ENCODE results near the gene IFNL4. TPM values are rescaled to one million over a fixed set of nuclear protein-coding genes. Genes with fewer than 3 reads are reported as not detected.

IFNL4 gene
- total and polyA plus RNA-seq, 2 of the 13 experiments (the other 11 are each of a cell fraction or from before 2014, with no cell fraction given): not detected

DNA sequence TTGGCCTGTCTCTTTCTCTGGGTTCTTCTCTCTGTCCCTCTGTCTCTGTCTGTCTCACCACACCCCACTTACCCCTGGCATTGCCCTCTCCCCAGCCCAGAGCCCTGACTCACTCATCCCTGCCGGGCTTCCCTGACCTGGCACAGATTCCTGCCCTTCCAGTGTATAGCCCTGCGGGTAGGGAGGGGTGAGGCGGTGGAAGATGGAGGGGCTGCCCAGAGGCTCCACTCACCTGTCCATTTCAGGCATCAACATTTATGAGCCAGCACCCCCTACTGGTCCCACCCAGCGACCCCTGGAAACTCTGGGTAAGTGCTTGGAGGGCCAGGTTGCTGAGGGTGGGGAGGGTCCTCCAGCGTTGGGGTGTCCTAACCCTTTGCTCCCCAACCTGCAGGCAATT lies 50.8 kb downstream of the IFNL4 start:
- H2AFZ ChIP-seq (ENCODE audit: low read length): no peak overlapping the region
- no peak overlapping the region for H3K4me2 ChIP-seq (ENCODE audit: low read depth, low read length)
- H3K27me3 ChIP-seq (ENCODE audit: control insufficient read depth in 1 of 2, insufficient read depth in 2 of 2, low read length in 2 of 2): peaks cover 5 to 53% of the 10 kb centered on the region in 2 experiments
- no peaks in the 10 kb centered on the region for H4K20me1 ChIP-seq (ENCODE audit: insufficient read depth, low read length)
- FAIRE-seq (no peak), DNase-seq (ENCODE audit: low spot score) (no peak), ATAC-seq (no peak)
- in situ Hi-C loops (cut with HindIII; ENCODE audit: extremely low pct_ligation_motif_present, low pct_unique_long_range_greater_than_20kb): no loop called here
- intact Hi-C loops (cut with micrococcal nuclease; ENCODE audit: unreplicated experiment): no loop called here
- no TSS peak for BruUV-seq (replicated peaks)
- no peak overlapping the region for H3K4me3 ChIP-seq (replicated peaks in 1 of 3; ENCODE audit: insufficient read depth in 1 of 3, low read depth in 2 of 3, low read length in 3 of 3)
- 42% methylated on average over 4 of the region's 5 CpGs for WGBS (ENCODE audit: low lambda C conversion rate)
- ChIA-PET POLR2A (interaction anchor here (1.6 kb wide), 1 partner anchor 193 kb away, joined by 3 read pairs; the partner anchor contains the start of genes MED29 and PAF1), CTCF (ENCODE audit: low intra/inter-chr PET ratio, low total read pairs) (no interaction called here)
- no peaks in the 10 kb centered on the region for H3K36me3 ChIP-seq (replicated peaks in 1 of 2; ENCODE audit: control insufficient read depth in 1 of 2, insufficient read depth in 2 of 2, low read length in 2 of 2)
- peaks cover 21% of the 10 kb centered on the region for H3K4me1 ChIP-seq (ENCODE audit: insufficient read depth, low read length)
- H3K79me2 ChIP-seq (ENCODE audit: insufficient read depth, low read length): no peaks in the 10 kb centered on the region
- H3K9me3 ChIP-seq (ENCODE audit: low read length): no peaks in the 10 kb centered on the region
- H3K9ac ChIP-seq (ENCODE audit: insufficient read depth, low read depth, low read length): no peak overlapping the region
- no peak overlapping the region for H3K27ac ChIP-seq (ENCODE audit: extremely low read length, insufficient read depth, low read length)
- TF ChIP-seq, protein P1, sequence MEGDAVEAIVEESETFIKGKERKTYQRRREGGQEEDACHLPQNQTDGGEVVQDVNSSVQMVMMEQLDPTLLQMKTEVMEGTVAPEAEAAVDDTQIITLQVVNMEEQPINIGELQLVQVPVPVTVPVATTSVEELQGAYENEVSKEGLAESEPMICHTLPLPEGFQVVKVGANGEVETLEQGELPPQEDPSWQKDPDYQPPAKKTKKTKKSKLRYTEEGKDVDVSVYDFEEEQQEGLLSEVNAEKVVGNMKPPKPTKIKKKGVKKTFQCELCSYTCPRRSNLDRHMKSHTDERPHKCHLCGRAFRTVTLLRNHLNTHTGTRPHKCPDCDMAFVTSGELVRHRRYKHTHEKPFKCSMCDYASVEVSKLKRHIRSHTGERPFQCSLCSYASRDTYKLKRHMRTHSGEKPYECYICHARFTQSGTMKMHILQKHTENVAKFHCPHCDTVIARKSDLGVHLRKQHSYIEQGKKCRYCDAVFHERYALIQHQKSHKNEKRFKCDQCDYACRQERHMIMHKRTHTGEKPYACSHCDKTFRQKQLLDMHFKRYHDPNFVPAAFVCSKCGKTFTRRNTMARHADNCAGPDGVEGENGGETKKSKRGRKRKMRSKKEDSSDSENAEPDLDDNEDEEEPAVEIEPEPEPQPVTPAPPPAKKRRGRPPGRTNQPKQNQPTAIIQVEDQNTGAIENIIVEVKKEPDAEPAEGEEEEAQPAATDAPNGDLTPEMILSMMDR (CRISPR knock-in tag; IDR thresholded peaks at IDR 0.05): peak; percentile 40; the same call in 1 of the 2 replicates
- TF ChIP-seq, protein P2, sequence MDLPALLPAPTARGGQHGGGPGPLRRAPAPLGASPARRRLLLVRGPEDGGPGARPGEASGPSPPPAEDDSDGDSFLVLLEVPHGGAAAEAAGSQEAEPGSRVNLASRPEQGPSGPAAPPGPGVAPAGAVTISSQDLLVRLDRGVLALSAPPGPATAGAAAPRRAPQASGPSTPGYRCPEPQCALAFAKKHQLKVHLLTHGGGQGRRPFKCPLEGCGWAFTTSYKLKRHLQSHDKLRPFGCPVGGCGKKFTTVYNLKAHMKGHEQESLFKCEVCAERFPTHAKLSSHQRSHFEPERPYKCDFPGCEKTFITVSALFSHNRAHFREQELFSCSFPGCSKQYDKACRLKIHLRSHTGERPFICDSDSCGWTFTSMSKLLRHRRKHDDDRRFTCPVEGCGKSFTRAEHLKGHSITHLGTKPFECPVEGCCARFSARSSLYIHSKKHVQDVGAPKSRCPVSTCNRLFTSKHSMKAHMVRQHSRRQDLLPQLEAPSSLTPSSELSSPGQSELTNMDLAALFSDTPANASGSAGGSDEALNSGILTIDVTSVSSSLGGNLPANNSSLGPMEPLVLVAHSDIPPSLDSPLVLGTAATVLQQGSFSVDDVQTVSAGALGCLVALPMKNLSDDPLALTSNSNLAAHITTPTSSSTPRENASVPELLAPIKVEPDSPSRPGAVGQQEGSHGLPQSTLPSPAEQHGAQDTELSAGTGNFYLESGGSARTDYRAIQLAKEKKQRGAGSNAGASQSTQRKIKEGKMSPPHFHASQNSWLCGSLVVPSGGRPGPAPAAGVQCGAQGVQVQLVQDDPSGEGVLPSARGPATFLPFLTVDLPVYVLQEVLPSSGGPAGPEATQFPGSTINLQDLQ (CRISPR knock-in tag; IDR thresholded peaks at IDR 0.05): no peak
- TF ChIP-seq STAG1 (CRISPR knock-in tag; IDR thresholded peaks at IDR 0.05) (peak; percentile 29; the same call in 1 of the 2 replicates), ZNF850 (CRISPR knock-in tag; conservative IDR thresholded peaks at IDR 0.05) (no peak)

Measured in HepG2 (cell line).